Head of caudate nucleus (tissue), 42 donors: ENCODE data around the gene AMT.
A peak's percentile ranks its signal among the peaks of the same experiment; 100 is the strongest.
"Not testable (repeated sequence)": the region's sequence is repeated elsewhere in the genome, so short reads cannot be mapped to it uniquely, and the experiment has no call there.

Experiments
- DNase-seq, 42 donors: peaks; one replicate each; pipeline versions ENCODE4 v3.0.0 to v3.0.0-alpha.2; 2020 to 2021; ENCODE audit warnings: mixed read lengths in 7 of 42
- intact Hi-C: fragments of 100-400 bp; cut with DNase I; formaldehyde crosslinking; loops from one replicate; pipeline ENCODE4 v1.15.0; 2022

The AMT gene

GRCh38 chr3:49405570-49405969 lies 16.7 kb downstream of the AMT start:
- DNase-seq, intact Hi-C loops: not testable (repeated sequence)

GRCh38 chr3:49403891-49404290 lies 18.4 kb downstream of the AMT start:
- intact Hi-C loops: no loop called here
- DNase-seq: no peak

- intact Hi-C loops: no loop called here
- DNase-seq: no peak
These were observed 20.5 kb downstream of the AMT start for GRCh38 chr3:49401766-49402165.

GRCh38 chr3:49399461-49399860 lies 22.8 kb downstream of the AMT start:
- DNase-seq: no peak
- intact Hi-C loops: no loop called here

- intact Hi-C loops: no loop called here
- DNase-seq: peak in 3 of 42 donors; percentile 24 to 40 (median 35)
These were observed 24.8 kb downstream of the AMT start for GRCh38 chr3:49397470-49397869.

GRCh38 chr3:49391310-49391709 lies 31.0 kb downstream of the AMT start:
- intact Hi-C loops, DNase-seq: not testable (repeated sequence)

GRCh38 chr3:49389297-49389696 lies 33.0 kb downstream of the AMT start:
- intact Hi-C loops: no loop called here
- DNase-seq: no peak

GRCh38 chr3:49388289-49388820 lies 33.9 kb downstream of the AMT start:
- intact Hi-C loops: no loop called here

GRCh38 chr3:49387721-49388120 lies 34.6 kb downstream of the AMT start:
- intact Hi-C loops: no loop called here
- no peak for DNase-seq

More at GRCh38 chr3:49388289-49388820, 33.9 kb downstream of the AMT start:
- no peak for DNase-seq

- no peak for DNase-seq
- intact Hi-C loops: no loop called here
These were observed 36.1 kb downstream of the AMT start for GRCh38 chr3:49386056-49386756.

- intact Hi-C loops: no loop called here
- no peak for DNase-seq
These were observed 36.7 kb downstream of the AMT start for GRCh38 chr3:49385617-49386016.

GRCh38 chr3:49383387-49383786 lies 38.9 kb downstream of the AMT start:
- no peak for DNase-seq
- intact Hi-C loops: no loop called here

- no peak for DNase-seq
- intact Hi-C loops: no loop called here
These were observed 43.9 kb downstream of the AMT start for GRCh38 chr3:49378249-49378895.

GRCh38 chr3:49377483-49377882 lies 44.8 kb downstream of the AMT start:
- no peak for DNase-seq
- intact Hi-C loops: no loop called here

- intact Hi-C loops: no loop called here
- DNase-seq: no peak
These were observed 50.3 kb downstream of the AMT start for GRCh38 chr3:49371946-49372345.

GRCh38 chr3:49370585-49371290 lies 51.5 kb downstream of the AMT start:
- DNase-seq: no peak
- intact Hi-C loops: no loop called here
